ENCODE results near the gene C5orf46.
A peak's percentile ranks its signal among the peaks of the same experiment; 100 is the strongest.
"Not testable (repeated sequence)": the region's sequence is repeated elsewhere in the genome, so short reads cannot be mapped to it uniquely, and the experiment has no call there.

C5orf46 gene

GRCh38 chr5:147906326-147907095 lies at the start of gene C5orf46:
TSS of gene C5orf46 (minus strand) at chr5:147906538. CDS start at chr5:147906501, 37 bp downstream.
- no peak for DNase-seq (ENCODE audit: low spot score)

- no peak for DNase-seq (ENCODE audit: low spot score)
These were observed 48.6 kb upstream of the C5orf46 start for GRCh38 chr5:147954971-147955370.

- DNase-seq (ENCODE audit: low spot score), result peak; percentile 57
These were observed 43.6 kb upstream of the C5orf46 start for GRCh38 chr5:147949711-147950573.

GRCh38 chr5:147946658-147947274 lies 40.4 kb upstream of the C5orf46 start:
- not testable (repeated sequence) for DNase-seq (ENCODE audit: low spot score)

GRCh38 chr5:147939431-147940114 lies 33.2 kb upstream of the C5orf46 start:
- DNase-seq (ENCODE audit: low spot score), result no peak

- DNase-seq (ENCODE audit: low spot score), result peak; percentile 39
These were observed 28.7 kb upstream of the C5orf46 start for GRCh38 chr5:147935032-147935431.

- no peak for DNase-seq (ENCODE audit: low spot score)
These were observed 24.4 kb upstream of the C5orf46 start for GRCh38 chr5:147930769-147931168.

GRCh38 chr5:147927901-147928300 lies 21.6 kb upstream of the C5orf46 start:
- DNase-seq (ENCODE audit: low spot score), result no peak

GRCh38 chr5:147925020-147925419 lies 18.7 kb upstream of the C5orf46 start:
- no peak for DNase-seq (ENCODE audit: low spot score)

- no peak for DNase-seq (ENCODE audit: low spot score)
These were observed 14.8 kb upstream of the C5orf46 start for GRCh38 chr5:147921136-147921535.

GRCh38 chr5:147920420-147921030 lies 14.2 kb upstream of the C5orf46 start:
- no peak for DNase-seq (ENCODE audit: low spot score)

GRCh38 chr5:147918899-147919298 lies 12.6 kb upstream of the C5orf46 start:
- DNase-seq (ENCODE audit: low spot score), result no peak

- DNase-seq (ENCODE audit: low spot score), result no peak
These were observed 11.9 kb upstream of the C5orf46 start for GRCh38 chr5:147918101-147918685.

GRCh38 chr5:147913786-147914185 lies 7.4 kb upstream of the C5orf46 start:
- DNase-seq (ENCODE audit: low spot score), result no peak

GRCh38 chr5:147912011-147912410 lies 5.7 kb upstream of the C5orf46 start:
- no peak for DNase-seq (ENCODE audit: low spot score)

- no peak for DNase-seq (ENCODE audit: low spot score)
These were observed 5.1 kb upstream of the C5orf46 start for GRCh38 chr5:147911427-147911826.

- DNase-seq (ENCODE audit: low spot score), result no peak
These were observed 2.2 kb downstream of the C5orf46 start for GRCh38 chr5:147904110-147904509.

- DNase-seq (ENCODE audit: low spot score), result no peak
These were observed 3.7 kb downstream of the C5orf46 start for GRCh38 chr5:147902609-147903115.

GRCh38 chr5:147901599-147902039 lies 4.7 kb downstream of the C5orf46 start:
- no peak for DNase-seq (ENCODE audit: low spot score)

GRCh38 chr5:147898875-147899401 lies 7.4 kb downstream of the C5orf46 start:
- DNase-seq (ENCODE audit: low spot score), result no peak

GRCh38 chr5:147895864-147896263 lies 10.5 kb downstream of the C5orf46 start:
- DNase-seq (ENCODE audit: low spot score), result no peak

Measured in kidney capillary endothelial cell (primary cell).